T1000 (cell line): ENCODE data around the gene HINFP.
"Not testable (repeated sequence)": the region's sequence is repeated elsewhere in the genome, so short reads cannot be mapped to it uniquely, and the experiment has no call there.

Experiments
- DNase-seq: peaks from one replicate; lab custom pipeline; 2025; ENCODE audit warnings: mixed read lengths; lab: John Stamatoyannopoulos, UW

The HINFP gene

GRCh38 chr11:119117004-119117706 lies 4.2 kb upstream of the HINFP start:
- DNase-seq = no peak

- no peak for DNase-seq
These were observed 3.2 kb upstream of the HINFP start for GRCh38 chr11:119118227-119118626.

GRCh38 chr11:119118946-119119345 lies 2.4 kb upstream of the HINFP start:
- DNase-seq = no peak

GRCh38 chr11:119120639-119121007 lies 757 bp upstream of the HINFP start:
- DNase-seq = no peak

- no peak for DNase-seq
These were observed 388 bp downstream of the HINFP start for GRCh38 chr11:119121811-119122124.

GRCh38 chr11:119125821-119126220 lies 4.4 kb downstream of the HINFP start:
- no peak for DNase-seq

GRCh38 chr11:119126675-119127268 lies 5.4 kb downstream of the HINFP start:
- DNase-seq = no peak

GRCh38 chr11:119130662-119131061 lies 9.3 kb downstream of the HINFP start:
- no peak for DNase-seq

GRCh38 chr11:119134389-119134978 lies 13.1 kb downstream of the HINFP start:
- no peak for DNase-seq

- not testable (repeated sequence) for DNase-seq
These were observed 17.9 kb downstream of the HINFP start for GRCh38 chr11:119139276-119139675.

GRCh38 chr11:119144825-119145486 lies 23.6 kb downstream of the HINFP start:
- peak; percentile 22 for DNase-seq

- DNase-seq = no peak
These were observed 24.2 kb downstream of the HINFP start for GRCh38 chr11:119145551-119145950.

GRCh38 chr11:119147604-119148333 lies 26.4 kb downstream of the HINFP start:
- no peak for DNase-seq

- DNase-seq = no peak
These were observed 27.3 kb downstream of the HINFP start for GRCh38 chr11:119148720-119149017.

GRCh38 chr11:119149018-119149785 lies 27.8 kb downstream of the HINFP start, which contains the start of gene ABCG4:
ABCG4 (plus strand) TSS chr11:119149052; CDS start chr11:119149966, 914 bp downstream.
- no peak for DNase-seq

GRCh38 chr11:119149786-119150275 lies 28.5 kb downstream of the HINFP start:
- DNase-seq = no peak

GRCh38 chr11:119152043-119152442 lies 30.7 kb downstream of the HINFP start:
- DNase-seq = no peak

- no peak for DNase-seq
These were observed 31.2 kb downstream of the HINFP start for GRCh38 chr11:119152604-119153003.

- DNase-seq = no peak
These were observed 31.9 kb downstream of the HINFP start for GRCh38 chr11:119153049-119153818.

GRCh38 chr11:119154178-119154577 lies 32.8 kb downstream of the HINFP start:
- no peak for DNase-seq
